ENCODE data around the gene GATA3. TPM values are rescaled to one million over a fixed set of nuclear protein-coding genes. Genes with fewer than 3 reads are reported as not detected.

GATA3 gene
- total and polyA plus RNA-seq, 2 of the 8 experiments (the other 6 are each of a cell fraction or from before 2014, with no cell fraction given), result 0.02 to 0.43 TPM

DNA sequence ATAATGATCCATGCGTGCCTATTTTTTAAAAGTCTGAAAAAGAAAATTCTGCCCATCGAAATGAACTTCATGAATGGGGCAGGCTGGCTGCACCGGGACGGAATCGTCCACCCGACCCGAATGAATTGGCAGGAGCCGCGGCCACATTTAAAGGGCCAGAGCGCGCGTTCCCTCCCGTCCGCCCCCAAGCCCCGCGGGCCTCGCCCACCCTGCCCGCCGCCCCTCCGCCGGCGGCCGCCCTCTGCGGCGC is 319 bp upstream of the GATA3 start:
- H3K27ac ChIP-seq (ENCODE audit: low read depth, low read length), result no peak overlapping the region
- CTCF ChIA-PET (ENCODE audit: partially characterized antibody), result interaction anchor here (0.6 to 1.0 kb wide), 3 partner anchors 12 to 279 kb away, joined by 3 read pairs; no protein-coding TSS in a partner anchor
- H2AK5ac ChIP-seq (ENCODE audit: low read depth, low read length), result no peak overlapping the region

More for the DNA sequence above, 319 bp upstream of the GATA3 start:
- no peak overlapping the region for H2BK5ac ChIP-seq (ENCODE audit: low read depth, low read length)
- H3K4ac ChIP-seq (replicated peaks; ENCODE audit: insufficient read length, low read depth, low read length), result no peak overlapping the region
- no peak overlapping the region for H3K14ac ChIP-seq (ENCODE audit: insufficient read length)
- POLR2A ChIA-PET (ENCODE audit: partially characterized antibody), result no interaction called here
- H2BK12ac ChIP-seq (ENCODE audit: low read depth, low read length), result no peak overlapping the region
- H3K23me2 ChIP-seq (ENCODE audit: low read depth, low read length), result peaks cover 24% of the 10 kb centered on the region
- peak overlapping the region; percentile 33 to 61 (median 40); a peak in 7 of 8 replicates for H3K4me3 ChIP-seq (ENCODE audit: extremely low read depth in 1 of 4, insufficient read depth in 2 of 4, low read depth in 3 of 4, low read length in 4 of 4)
- H3K79me1 ChIP-seq (ENCODE audit: low read depth, low read length), result no peaks in the 10 kb centered on the region
- H3K23ac ChIP-seq (ENCODE audit: insufficient read length), result no peak overlapping the region
- TF ChIP-seq SIN3A (conservative IDR thresholded peaks at IDR 0.05 in 1 of 2, IDR thresholded peaks at IDR 0.05 in 1 of 2; ENCODE audit: low read depth in 1 of 2, low read length in 2 of 2) (peak in 1 of 2 experiments; percentile 46; a peak in 1 of 4 replicates), MAX (IDR thresholded peaks at IDR 0.05) (0 out of 2 replicates have a peak, but pooled peaks have one; percentile 18), YY1 (IDR thresholded peaks at IDR 0.05; ENCODE audit: low read depth, low read length) (no peak)
- H2BK20ac ChIP-seq (ENCODE audit: low read length), result no peak overlapping the region
- WGBS, 2 experiments (ENCODE audit: extremely low coverage in 1 of 2, insufficient coverage in 1 of 2, insufficient read length in 1 of 2, insufficient replicate concordance in 2 of 2, low coverage in 1 of 2, low lambda C conversion rate in 2 of 2, missing lambda C conversion rate in 1 of 2), result 0% methylated on average over 1 of the region's 25 CpGs; no CpG with 5 or more reads in 1 of the 2 experiments
- H3K18ac ChIP-seq (ENCODE audit: extremely low read depth, low read length), result no peak overlapping the region
- FAIRE-seq, result no peak
- H2AFZ ChIP-seq (ENCODE audit: low read length), result no peak overlapping the region
- H3K56ac ChIP-seq (replicated peaks; ENCODE audit: insufficient read length, low read depth, low read length), result no peak overlapping the region
- peaks cover 9 to 48% (median 28%) of the 10 kb centered on the region in 4 experiments for H3K4me1 ChIP-seq (replicated peaks in 1 of 4; ENCODE audit: control insufficient read depth in 3 of 4, insufficient read depth in 4 of 4, low read length in 3 of 4)
- peaks cover 70 to 98% (median 95%) of the 10 kb centered on the region in 4 experiments; a peak in 6 of 7 replicates for H3K27me3 ChIP-seq (replicated peaks in 1 of 4; ENCODE audit: control insufficient read depth in 3 of 4, extremely low read depth in 1 of 4, insufficient read depth in 3 of 4, low read length in 3 of 4)
- DNase-seq (ENCODE audit: low read depth in 1 of 2, low spot score in 2 of 2), result peak in 1 of 2 experiments; percentile 76
- no peaks in the 10 kb centered on the region for H3K9me3 ChIP-seq (ENCODE audit: insufficient read depth in 2 of 2, low read depth in 1 of 2, low read length in 1 of 2)
- no peaks in the 10 kb centered on the region; a peak in 1 of 8 replicates for H3K36me3 ChIP-seq (ENCODE audit: control insufficient read depth in 2 of 4, insufficient read depth in 4 of 4, low read length in 3 of 4)
- no peak overlapping the region for H3K9ac ChIP-seq (replicated peaks in 1 of 4; ENCODE audit: extremely low read depth in 1 of 4, low read depth in 3 of 4, low read length in 3 of 4)
- no peak overlapping the region for H2BK120ac ChIP-seq (replicated peaks; ENCODE audit: low read depth, low read length)
- H4K8ac ChIP-seq (ENCODE audit: extremely low read depth, insufficient read depth, low read length), result no peak overlapping the region
- no peak overlapping the region for H4K5ac ChIP-seq (ENCODE audit: insufficient read length, low read depth, low read length)
- H3K4me2 ChIP-seq (ENCODE audit: insufficient read depth in 1 of 2, low read depth in 2 of 2, low read length in 2 of 2), result peak overlapping the region; percentile 84 to 94
- H3K79me2 ChIP-seq (ENCODE audit: control insufficient read depth in 1 of 2, insufficient read depth in 2 of 2, low read length in 2 of 2), result no peaks in the 10 kb centered on the region
- no peak overlapping the region for H2BK15ac ChIP-seq (ENCODE audit: low read length)
- H4K91ac ChIP-seq (replicated peaks; ENCODE audit: insufficient read length, low read length), result no peak overlapping the region
- H4K20me1 ChIP-seq (replicated peaks in 1 of 2; ENCODE audit: control insufficient read depth in 1 of 2, insufficient read depth in 2 of 2, low read length in 2 of 2), result peaks cover 11 to 15% of the 10 kb centered on the region in 2 experiments

Data from H1 (cell line).